Spleen (tissue), 11 donors: Measurements from ENCODE around the gene EAF1. TPM values are rescaled to one million over a fixed set of nuclear protein-coding genes. Genes with fewer than 3 reads are reported as not detected.

ENCODE experiments used
- DNase-seq: peaks from one replicate; pipeline ENCODE4 v3.0.0-alpha.2; 2020
- H3K27ac ChIP-seq, 8 donors: fragments of 200-600 bp; sonication (generic) in 7 of 8; 1 replicate in 4 of 8; 2 replicates in 4 of 8; pipeline versions ENCODE4 v1.5.0 to v1.8.0; 2016 to 2021; ENCODE audit warnings: inconsistent platforms in 4 of 8, mild to moderate bottlenecking in 4 of 8, moderate library complexity in 1 of 8
- H3K27me3 ChIP-seq, 7 donors: fragments of 200-600 bp; sonication (generic) in 6 of 7; replicated peaks in 1 of 7; 1 replicate in 4 of 7; 2 replicates in 3 of 7; pipeline versions ENCODE4 v1.5.0 to v1.8.0; 2016 to 2021; ENCODE audit warnings: inconsistent platforms in 3 of 7, mild to moderate bottlenecking in 1 of 7
- H3K36me3 ChIP-seq, 6 donors: fragments of 200-600 bp; sonication (generic) in 5 of 6; 1 replicate in 4 of 6; 2 replicates in 2 of 6; pipeline versions ENCODE4 v1.5.0 to v1.8.0; 2016 to 2021; ENCODE audit warnings: inconsistent platforms in 2 of 6
- H3K4me1 ChIP-seq, 6 donors: fragments of 200-600 bp; sonication (generic) in 5 of 6; 1 replicate in 3 of 6; 2 replicates in 3 of 6; pipeline versions ENCODE4 v1.5.0 to v1.8.0; 2016 to 2021; ENCODE audit warnings: inconsistent platforms in 3 of 6
- H3K4me3 ChIP-seq, 8 donors: fragments of 200-600 bp; sonication (generic) in 7 of 8; 1 replicate in 4 of 8; 2 replicates in 4 of 8; pipeline versions ENCODE4 v1.5.0 to v1.8.0; 2016 to 2021; ENCODE audit warnings: inconsistent platforms in 4 of 8, mild to moderate bottlenecking in 4 of 8, moderate library complexity in 2 of 8
- H3K9me3 ChIP-seq, 8 donors: fragments of 200-600 bp; sonication (generic) in 7 of 8; 1 replicate in 4 of 8; 2 replicates in 4 of 8; pipeline versions ENCODE4 v1.5.0 to v1.8.0; 2016 to 2021; ENCODE audit warnings: inconsistent platforms in 4 of 8
- CTCF ChIP-seq, 11 experiments: fragments of 200-600 bp in 7 of 11; fragments of 450-650 bp in 4 of 11; sonication (generic) in 4 of 11; IDR thresholded peaks in 8 of 11; conservative IDR thresholded peaks in 3 of 11; 1 replicate in 7 of 11; 2 replicates in 4 of 11; pipeline versions ENCODE4 v1.4.0 to v1.8.0; 2016 to 2021; ENCODE audit warnings: antibody characterized with exemption in 11 of 11, inconsistent platforms in 4 of 11, mild to moderate bottlenecking in 1 of 11
- POLR2A ChIP-seq, 3 donors: fragments of 450-650 bp; IDR thresholded peaks; one replicate each; pipeline ENCODE4 v1.5.1; 2017; ENCODE audit warnings: antibody characterized with exemption in 3 of 3, mild to moderate bottlenecking in 1 of 3
- POLR2AphosphoS5 ChIP-seq, 3 donors: sonication (generic); formaldehyde crosslinking; IDR thresholded peaks; one replicate each; pipeline ENCODE4 v1.5.1; 2017; ENCODE audit warnings: antibody characterized with exemption in 3 of 3
- WGBS, 5 donors: extraction: QIAGEN DNeasy Blood & Tissue Kit in 3 of 5; methylation state at CpG; one replicate each; pipeline versions ENCODE4 v1.1.5 to v1.1.7; 2013 to 2018; 5-methylcytosine and 5-hydroxymethylcytosine counted together
- intact Hi-C: fragments of 100-400 bp; cut with DNase I; formaldehyde crosslinking; loops from one replicate; pipeline ENCODE4 v1.15.0; 2023; ENCODE audit warnings: low total_unique reads
- polyA plus RNA-seq, 3 donors: library from polyadenylated mRNA; stranded (reverse); fragments of 200-250 nt; gene quantifications; one replicate each; pipeline ENCODE4 v1.2.1, GENCODE V29; 2013
- total RNA-seq, 7 donors: library from RNA; depleted of rRNA in 3 of 7; stranded (reverse); fragments of >200 nt in 3 of 7; fragmentation: NEBNext Ultra II Directional in 4 of 7; extraction: Animal tissue kit (Norgen Biotek cat#: 25700) in 4 of 7; gene quantifications; one replicate each; pipeline versions ENCODE4 v1.1.0 to v1.2.1, GENCODE V29; 2016 to 2021
- donor health status: healthy with polysubstance abuse.
- donor health status: DM: no; HTN: no; CAD: no; lungs with moderate emphysema.
- donor health status: DM: no; HTN: no; CAD: no.
- donor health status: Bipolar disorder and iron deficiency.
- donor health status: healthy.
- donor health status: DM: no; HTN: no; CAD: no.
- donor health status: DM: yes; HTN: yes; CAD: no.

The EAF1 gene
- total and polyA plus RNA-seq, 10 donors: 3.0 to 40.8 (median 22.4) TPM

- DNase-seq: no peak
- TF ChIP-seq CTCF (IDR thresholded peaks at IDR 0.05 in 8 of 11, conservative IDR thresholded peaks at IDR 0.05 in 3 of 11) (no peak), POLR2A (IDR thresholded peaks at IDR 0.05) (no peak), POLR2AphosphoS5 (IDR thresholded peaks at IDR 0.05) (no peak)
- intact Hi-C loops: no loop called here
- Histone ChIP-seq H3K27me3 (no peaks in the 10 kb centered on the region), H3K4me3 (no peak overlapping the region), H3K36me3 (peaks cover 21 to 100% (median 88%) of the 10 kb centered on the region in 6 donors), H3K27ac (no peak overlapping the region), H3K4me1 (peaks cover 0 to 34% (median 10%) of the 10 kb centered on the region in 6 donors), H3K9me3 (no peaks in the 10 kb centered on the region)
- 87 to 98% (median 97%) methylated on average over 6 of the region's 6 CpGs for WGBS, 5 donors
Measured at GRCh38 chr3:15436246-15436645, 8.8 kb downstream of the EAF1 start.

- Histone ChIP-seq H3K9me3 (no peaks in the 10 kb centered on the region), H3K36me3 (peaks cover 21 to 100% (median 82%) of the 10 kb centered on the region in 6 donors), H3K4me3 (no peak overlapping the region), H3K4me1 (peaks cover 0 to 24% (median 8%) of the 10 kb centered on the region in 6 donors), H3K27ac (peak overlapping the region in 4 of 8 donors; percentile 7 to 55 (median 34)), H3K27me3 (no peaks in the 10 kb centered on the region)
- intact Hi-C loops: no loop called here
- TF ChIP-seq POLR2A (IDR thresholded peaks at IDR 0.05) (no peak), CTCF (IDR thresholded peaks at IDR 0.05 in 8 of 11, conservative IDR thresholded peaks at IDR 0.05 in 3 of 11) (no peak), POLR2AphosphoS5 (IDR thresholded peaks at IDR 0.05) (no peak)
- 61 to 74% (median 68%) methylated on average over 4 of the region's 4 CpGs for WGBS, 5 donors
- DNase-seq: no peak
Measured at GRCh38 chr3:15438983-15439382, 11.6 kb downstream of the EAF1 start.

GRCh38 chr3:15439476-15439875 lies 12.1 kb downstream of the EAF1 start:
- intact Hi-C loops: no loop called here
- Histone ChIP-seq H3K27me3 (no peaks in the 10 kb centered on the region), H3K9me3 (no peaks in the 10 kb centered on the region), H3K27ac (peak overlapping the region in 4 of 8 donors; percentile 7 to 55 (median 34)), H3K4me3 (no peak overlapping the region), H3K4me1 (peaks cover 0 to 24% (median 8%) of the 10 kb centered on the region in 6 donors), H3K36me3 (peaks cover 21 to 100% (median 77%) of the 10 kb centered on the region in 6 donors)
- TF ChIP-seq POLR2AphosphoS5 (IDR thresholded peaks at IDR 0.05) (no peak), POLR2A (IDR thresholded peaks at IDR 0.05) (no peak), CTCF (IDR thresholded peaks at IDR 0.05 in 8 of 11, conservative IDR thresholded peaks at IDR 0.05 in 3 of 11) (no peak)
- DNase-seq: no peak

GRCh38 chr3:15440891-15441290 lies 13.5 kb downstream of the EAF1 start:
- TF ChIP-seq POLR2A (IDR thresholded peaks at IDR 0.05): no peak
- TF ChIP-seq POLR2AphosphoS5 (IDR thresholded peaks at IDR 0.05): no peak
- TF ChIP-seq CTCF (IDR thresholded peaks at IDR 0.05 in 8 of 11, conservative IDR thresholded peaks at IDR 0.05 in 3 of 11): no peak
- Histone ChIP-seq H3K27me3 (no peaks in the 10 kb centered on the region), H3K36me3 (peaks cover 14 to 100% (median 64%) of the 10 kb centered on the region in 6 donors), H3K27ac (peak overlapping the region in 3 of 8 donors; percentile 9 to 28 (median 21)), H3K4me3 (no peak overlapping the region), H3K9me3 (no peaks in the 10 kb centered on the region), H3K4me1 (peaks cover 0 to 24% (median 8%) of the 10 kb centered on the region in 6 donors)
- DNase-seq: no peak
- WGBS, 5 donors: 25 to 45% (median 38%) methylated on average over 4 of the region's 4 CpGs
- intact Hi-C loops: no loop called here
